ENCODE measurements around the gene PPP1R16B.

PPP1R16B gene

DNA sequence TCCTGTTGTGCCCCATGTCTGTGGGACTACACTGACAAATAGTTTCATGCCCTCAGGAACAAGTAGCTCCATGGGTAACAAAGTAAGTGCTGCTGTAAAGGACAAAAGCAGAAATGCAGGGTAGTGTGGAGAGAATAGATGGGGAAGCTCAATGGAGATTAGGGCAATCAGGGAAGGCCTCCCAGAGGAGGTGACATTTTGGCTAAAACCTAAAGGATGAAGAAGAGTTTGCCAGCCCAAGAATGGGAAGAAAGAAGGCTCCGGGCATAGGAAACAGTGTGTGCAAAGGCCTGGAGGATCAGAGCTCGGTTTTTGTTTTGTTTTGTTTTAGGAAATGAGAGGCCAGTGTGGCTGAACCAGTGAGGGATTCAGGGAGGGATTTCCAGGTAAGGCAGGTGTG lies 77.1 kb downstream of the PPP1R16B start:
- Mint-ChIP-seq H3K27ac (peak overlapping the region; percentile 92), H3K36me3 (peaks cover 74% of the 10 kb centered on the region), H3K4me1 (peaks cover 78% of the 10 kb centered on the region), H3K9me3 (no peaks in the 10 kb centered on the region), H3K4me3 (peak overlapping the region; percentile 55)
- no peak for DNase-seq (ENCODE audit: low spot score in 2 of 2)
- ATAC-seq: no peak

GRCh38 chr20:38883081-38883980 lies 77.8 kb downstream of the PPP1R16B start:
- Mint-ChIP-seq H3K4me1 (peaks cover 77% of the 10 kb centered on the region), H3K4me3 (peak overlapping the region; percentile 55)

DNA sequence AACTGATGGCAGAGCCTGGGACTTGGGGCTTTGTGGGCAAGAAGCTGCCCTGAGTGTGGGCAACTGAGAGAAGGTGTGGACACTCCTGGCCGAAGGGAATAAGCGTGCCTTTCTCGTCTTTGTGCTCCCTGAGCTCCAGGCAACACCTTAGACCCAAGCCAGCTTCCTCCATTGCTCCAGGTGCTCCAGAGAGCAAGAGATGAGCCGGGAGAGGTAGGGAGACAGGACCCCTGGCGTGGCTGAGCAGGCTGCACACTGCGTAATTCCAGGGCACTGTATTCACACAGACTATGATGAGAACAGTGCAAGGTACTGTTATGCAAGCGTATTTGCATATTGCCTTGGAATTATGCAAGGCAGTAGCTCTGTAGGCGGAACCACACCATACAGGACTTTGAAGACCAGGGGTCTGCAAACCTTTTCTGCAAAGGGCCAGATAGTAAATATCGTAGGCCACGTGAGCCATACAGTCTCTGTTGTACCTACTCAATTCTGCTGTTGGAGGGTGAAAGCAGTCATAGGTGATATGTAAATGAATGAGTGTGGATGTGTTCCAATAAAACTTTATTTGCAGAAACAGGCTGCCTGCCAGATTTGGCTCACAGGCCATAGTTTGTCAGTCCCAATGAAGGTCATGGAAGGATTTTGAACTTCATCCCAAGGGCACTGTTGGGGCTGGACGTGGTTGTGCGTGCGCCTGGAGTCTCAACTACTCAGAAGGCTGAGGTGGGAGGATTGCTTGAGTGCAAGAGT lies 78.7 kb downstream of the PPP1R16B start:
- ATAC-seq: no peak
- no peaks in the 10 kb centered on the region for H3K9me3 Mint-ChIP-seq
- peaks cover 68% of the 10 kb centered on the region for H3K36me3 Mint-ChIP-seq
- H3K27ac Mint-ChIP-seq: no peak overlapping the region
- H3K4me3 Mint-ChIP-seq: no peak overlapping the region
- H3K4me1 Mint-ChIP-seq: peaks cover 77% of the 10 kb centered on the region
- DNase-seq (ENCODE audit: low spot score in 2 of 2): no peak

More at GRCh38 chr20:38883081-38883980, 77.8 kb downstream of the PPP1R16B start:
- H3K9me3 Mint-ChIP-seq: no peaks in the 10 kb centered on the region
- peaks cover 67% of the 10 kb centered on the region for H3K36me3 Mint-ChIP-seq
- DNase-seq (ENCODE audit: low spot score in 2 of 2) (no peak), ATAC-seq (peak; percentile 55)
- peak overlapping the region; percentile 92 for H3K27ac Mint-ChIP-seq

DNA sequence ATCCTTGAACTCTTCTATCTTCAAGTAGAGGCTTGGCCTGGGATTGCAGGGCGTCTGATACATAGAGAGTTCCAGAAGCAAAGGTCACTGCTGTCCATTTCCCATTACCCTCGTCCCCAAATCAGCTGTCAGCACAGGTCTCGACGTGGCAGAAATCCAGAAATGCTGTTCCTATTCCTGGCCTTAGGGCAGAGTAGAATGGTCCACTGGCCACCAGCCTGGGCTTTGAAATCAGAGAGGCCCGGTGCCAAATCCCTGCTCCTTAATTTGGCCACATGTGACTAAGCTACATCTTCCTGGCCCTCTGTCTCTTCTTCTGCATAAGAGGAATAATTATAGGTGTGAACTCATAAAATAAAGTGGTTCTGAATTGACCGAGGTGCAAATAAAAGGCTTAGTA lies 79.9 kb downstream of the PPP1R16B start:
- peaks cover 71% of the 10 kb centered on the region for H3K36me3 Mint-ChIP-seq
- H3K27ac Mint-ChIP-seq: no peak overlapping the region
- no peak for ATAC-seq
- no peak overlapping the region for H3K4me3 Mint-ChIP-seq
- H3K4me1 Mint-ChIP-seq: peaks cover 77% of the 10 kb centered on the region
- H3K9me3 Mint-ChIP-seq: no peaks in the 10 kb centered on the region
- no peak for DNase-seq (ENCODE audit: low spot score in 2 of 2)

GRCh38 chr20:38888059-38888831 lies 82.7 kb downstream of the PPP1R16B start:
- H3K4me3 Mint-ChIP-seq: no peak overlapping the region
- no peaks in the 10 kb centered on the region for H3K9me3 Mint-ChIP-seq
- peaks cover 68% of the 10 kb centered on the region for H3K4me1 Mint-ChIP-seq
- peak overlapping the region; percentile 93 for H3K27ac Mint-ChIP-seq
- DNase-seq (ENCODE audit: low spot score in 2 of 2) (no peak), ATAC-seq (no peak)
- H3K36me3 Mint-ChIP-seq: peaks cover 69% of the 10 kb centered on the region

DNA sequence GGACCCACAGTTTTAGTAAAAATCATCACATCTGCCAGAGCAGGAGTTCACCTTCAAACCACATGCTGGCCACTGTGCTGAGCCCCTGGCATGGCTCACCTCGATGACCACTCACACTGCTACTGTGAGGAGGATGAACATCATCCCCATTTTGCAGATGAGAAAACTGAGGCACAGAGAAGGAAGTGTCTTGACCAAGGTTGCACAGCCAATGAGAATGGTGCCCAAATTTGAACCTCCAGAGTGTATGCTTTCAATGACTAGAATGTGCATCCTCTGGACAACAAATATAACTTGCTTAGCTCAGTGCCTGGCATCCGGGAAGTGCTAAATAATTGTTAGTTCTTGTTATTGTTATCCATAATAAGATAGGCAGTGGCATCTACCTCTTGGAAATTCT lies 83.6 kb downstream of the PPP1R16B start:
- peak overlapping the region; percentile 93 for H3K27ac Mint-ChIP-seq
- H3K4me3 Mint-ChIP-seq: no peak overlapping the region
- H3K4me1 Mint-ChIP-seq: peaks cover 68% of the 10 kb centered on the region
- DNase-seq (ENCODE audit: low spot score in 2 of 2): no peak
- no peaks in the 10 kb centered on the region for H3K9me3 Mint-ChIP-seq
- ATAC-seq: no peak
- peaks cover 69% of the 10 kb centered on the region for H3K36me3 Mint-ChIP-seq

DNA sequence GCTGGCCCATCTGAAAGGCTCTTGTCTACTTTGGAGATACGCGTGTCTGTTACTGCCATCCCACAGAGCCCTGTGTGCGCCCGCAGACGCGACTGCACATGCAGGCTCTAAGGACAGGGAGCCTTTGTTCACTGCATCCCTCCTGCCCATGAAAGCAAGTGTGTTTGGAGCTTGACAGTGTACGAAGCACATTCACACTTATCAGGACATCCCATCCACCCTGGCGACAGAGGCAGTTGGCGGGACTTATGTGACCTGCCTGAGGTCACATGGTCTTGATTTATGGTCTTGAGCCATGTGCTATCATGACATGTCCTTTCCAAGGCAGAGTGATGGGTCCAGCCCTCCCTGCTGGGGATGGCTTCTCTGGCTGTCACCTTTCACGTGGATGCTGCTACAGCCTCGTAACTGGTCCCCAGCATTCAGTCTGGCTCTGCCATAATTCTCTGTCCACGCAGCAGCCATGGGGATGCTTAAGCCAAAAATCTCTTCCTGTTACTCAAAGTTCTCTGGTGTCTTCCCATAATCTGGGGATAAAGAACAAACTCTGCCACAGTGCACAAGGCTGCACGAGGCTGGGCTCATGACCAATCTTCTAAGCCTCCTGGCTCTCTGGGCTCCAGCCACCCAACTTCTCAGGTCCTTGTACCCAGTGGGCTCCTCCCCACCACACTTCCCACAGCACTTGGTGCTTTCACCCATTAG lies 84.4 kb downstream of the PPP1R16B start:
- Mint-ChIP-seq H3K4me3 (peak overlapping the region; percentile 33), H3K9me3 (no peaks in the 10 kb centered on the region), H3K27ac (peak overlapping the region; percentile 93), H3K4me1 (peaks cover 72% of the 10 kb centered on the region), H3K36me3 (peaks cover 70% of the 10 kb centered on the region)
- DNase-seq (ENCODE audit: low spot score in 2 of 2): no peak
- ATAC-seq: no peak

- peaks cover 70% of the 10 kb centered on the region for H3K36me3 Mint-ChIP-seq
- peak overlapping the region; percentile 33 for H3K4me3 Mint-ChIP-seq
- peak overlapping the region; percentile 93 for H3K27ac Mint-ChIP-seq
- no peak for DNase-seq (ENCODE audit: low spot score in 2 of 2)
- H3K9me3 Mint-ChIP-seq: no peaks in the 10 kb centered on the region
- peak; percentile 78 for ATAC-seq
- peaks cover 72% of the 10 kb centered on the region for H3K4me1 Mint-ChIP-seq
These were observed 85.0 kb downstream of the PPP1R16B start for GRCh38 chr20:38890497-38890818.

- ATAC-seq: peak; percentile 49
- Mint-ChIP-seq H3K9me3 (no peaks in the 10 kb centered on the region), H3K27ac (peak overlapping the region; percentile 91), H3K4me3 (peak overlapping the region; percentile 66), H3K4me1 (peaks cover 75% of the 10 kb centered on the region), H3K36me3 (peaks cover 87% of the 10 kb centered on the region)
- peak in 1 of 2 donors; percentile 59 for DNase-seq (ENCODE audit: low spot score in 2 of 2)
These were observed 86.8 kb downstream of the PPP1R16B start for GRCh38 chr20:38892091-38892981.

DNA sequence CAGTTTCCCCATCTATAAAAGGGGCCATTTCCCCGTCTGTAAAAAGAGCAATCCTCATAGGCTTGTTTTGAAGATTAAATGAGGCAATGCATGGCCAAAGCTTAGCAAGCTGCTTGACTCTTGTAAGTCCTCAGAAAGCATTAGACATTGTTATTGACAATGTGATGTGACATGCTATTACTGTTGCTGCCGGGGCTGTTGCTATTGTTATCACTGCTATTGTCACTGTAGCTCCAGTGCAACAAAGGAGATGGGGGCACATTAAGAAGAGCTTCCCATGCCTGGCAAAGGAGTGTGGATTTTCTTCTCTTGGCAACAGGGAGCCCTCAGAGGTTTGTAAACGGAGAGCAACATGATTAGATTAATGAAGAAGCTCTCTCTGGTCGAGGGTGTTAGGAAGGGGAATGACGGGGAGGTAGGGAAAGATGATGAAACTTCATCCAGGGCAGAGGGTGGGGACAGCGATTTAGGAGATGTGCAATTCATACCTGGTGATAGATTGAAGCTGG lies 87.6 kb downstream of the PPP1R16B start:
- ATAC-seq: peak; percentile 24

DNA sequence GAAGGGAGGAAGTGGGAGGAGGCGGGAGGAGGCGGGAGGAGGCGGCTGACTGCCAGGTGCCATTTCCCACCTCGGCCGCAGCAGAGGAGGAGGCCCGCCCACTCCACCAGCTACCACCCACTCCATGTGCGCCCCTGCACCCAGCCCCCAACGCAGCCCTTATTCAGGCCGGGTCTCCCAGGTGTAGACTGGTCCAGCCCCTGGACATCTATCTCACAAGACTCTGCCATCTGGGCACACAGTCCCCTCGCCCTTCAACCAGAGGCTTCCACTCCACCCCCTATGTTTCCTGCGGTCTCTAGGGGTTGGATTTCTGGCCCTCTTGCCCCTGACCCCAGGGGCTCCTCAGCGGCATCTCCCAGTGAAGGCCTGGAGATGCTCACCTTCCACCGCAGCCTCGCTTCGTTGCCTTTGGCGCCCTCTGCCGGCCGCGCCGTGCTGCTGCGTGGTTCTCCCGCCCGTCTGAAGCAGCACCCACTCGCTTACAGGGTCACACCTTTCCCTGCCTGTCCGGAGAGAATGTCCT lies 88.1 kb downstream of the PPP1R16B start:
- Mint-ChIP-seq H3K4me3 (peak overlapping the region; percentile 66), H3K36me3 (peaks cover 96% of the 10 kb centered on the region), H3K27ac (peak overlapping the region; percentile 91), H3K9me3 (no peaks in the 10 kb centered on the region), H3K4me1 (peaks cover 65% of the 10 kb centered on the region)
- ATAC-seq (peak; percentile 78), DNase-seq (ENCODE audit: low spot score in 2 of 2) (peak; percentile 80 to 90)

More for the DNA sequence above, 87.6 kb downstream of the PPP1R16B start:
- peak overlapping the region; percentile 91 for H3K27ac Mint-ChIP-seq
- peak overlapping the region; percentile 66 for H3K4me3 Mint-ChIP-seq
- H3K4me1 Mint-ChIP-seq: peaks cover 70% of the 10 kb centered on the region
- no peaks in the 10 kb centered on the region for H3K9me3 Mint-ChIP-seq
- peaks cover 95% of the 10 kb centered on the region for H3K36me3 Mint-ChIP-seq
- peak in 1 of 2 donors; percentile 56 for DNase-seq (ENCODE audit: low spot score in 2 of 2)

DNA sequence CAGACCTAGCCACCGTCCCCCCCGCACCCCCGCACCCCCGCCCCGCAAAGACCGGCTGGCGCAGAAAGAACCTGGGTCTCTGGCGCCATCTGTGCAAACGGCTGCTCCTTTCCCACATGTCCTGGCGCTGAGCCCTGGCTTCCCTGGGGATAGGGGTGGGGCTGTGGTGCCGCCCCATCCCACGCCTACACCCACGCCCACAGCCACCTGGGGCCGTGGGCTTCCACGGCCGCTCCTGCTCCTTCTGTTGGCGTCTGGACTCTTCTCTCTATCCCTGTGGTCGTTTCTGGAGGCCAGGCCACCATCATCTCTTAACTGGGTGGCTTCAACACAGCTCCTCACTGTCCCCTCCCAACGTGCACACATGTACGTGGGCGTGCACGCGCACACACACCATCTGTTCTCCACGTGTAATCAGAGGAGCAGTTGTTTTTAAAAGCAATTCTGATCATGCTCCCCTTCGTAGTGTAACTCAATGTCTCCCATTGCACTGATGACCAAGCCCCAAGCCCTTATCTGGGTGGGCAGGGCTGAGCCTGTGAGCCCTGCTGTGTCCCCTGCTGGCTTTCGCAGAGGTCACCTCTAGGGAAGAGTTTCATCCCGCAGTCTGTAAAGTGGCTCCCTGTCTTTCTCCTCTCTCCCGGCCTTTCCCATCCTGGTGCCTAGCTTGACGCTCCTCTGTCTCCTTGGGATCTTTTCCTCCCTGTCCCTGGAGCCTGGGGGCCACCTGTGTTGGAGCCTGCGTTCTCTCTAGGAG lies 88.8 kb downstream of the PPP1R16B start:
- Mint-ChIP-seq H3K9me3 (no peaks in the 10 kb centered on the region), H3K4me3 (peak overlapping the region; percentile 66), H3K4me1 (peaks cover 59% of the 10 kb centered on the region), H3K36me3 (peaks cover 96% of the 10 kb centered on the region), H3K27ac (peak overlapping the region; percentile 91)
- no peak for ATAC-seq
- DNase-seq (ENCODE audit: low spot score in 2 of 2): no peak

Measured in stimulated activated effector memory CD8-positive, alpha-beta T cell treated with anti-CD3 and anti-CD28 coated beads, Interleukin-12 subunit alpha, Interleukin-12 subunit beta, amount 100 ng/mL, for 72 hours (primary cell).